GM19043 (cell line): ENCODE measurements around the gene SUN2.

ENCODE experiments used
- ATAC-seq: cut with Tn5 transposase; IDR thresholded peaks from one replicate; pipeline ENCODE4 v1.9.1; 2021; ENCODE audit warnings: low read depth; ENCODE audit not compliant: unreplicated experiment

The SUN2 gene

DNA sequence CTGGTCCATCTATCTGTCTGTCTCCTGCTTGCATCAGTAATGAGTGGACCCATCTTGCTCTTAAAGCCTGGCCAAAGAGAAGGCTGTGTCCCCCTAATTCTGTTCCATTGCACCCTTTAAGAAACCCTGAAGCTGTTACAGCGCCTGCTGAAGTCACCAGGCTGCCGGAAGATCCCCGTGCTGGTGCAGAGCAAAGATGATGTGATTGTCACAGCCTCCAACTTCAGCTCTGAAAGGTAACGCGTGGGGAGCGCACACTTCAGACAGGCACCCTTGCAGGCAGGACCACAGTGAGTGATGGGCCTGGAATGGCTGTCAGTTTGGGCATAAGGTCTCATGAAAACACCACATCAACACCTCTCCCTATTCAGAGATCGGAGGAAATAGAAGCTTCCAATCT, 31.6 kb downstream of the SUN2 start:
- no peak for ATAC-seq

DNA sequence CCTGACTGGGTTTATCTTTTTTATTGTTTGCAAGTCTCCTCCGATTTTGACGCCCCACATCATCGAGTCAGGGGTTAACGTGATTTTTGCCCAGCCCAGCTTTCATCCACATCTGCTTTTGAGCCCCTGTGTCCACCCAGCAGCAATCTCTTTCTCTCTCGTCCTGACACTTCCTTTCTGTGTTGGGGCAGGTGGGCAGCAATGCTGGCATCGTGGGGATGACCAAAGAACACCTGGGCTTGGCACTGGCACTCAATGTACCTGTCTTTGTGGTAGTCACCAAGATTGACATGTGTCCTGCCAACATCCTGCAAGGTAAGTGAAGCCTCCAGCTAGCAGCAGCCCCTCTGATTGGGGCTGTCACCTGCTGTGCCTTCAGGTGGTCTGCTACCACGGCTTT, 34.2 kb downstream of the SUN2 start:
- ATAC-seq, result no peak

DNA sequence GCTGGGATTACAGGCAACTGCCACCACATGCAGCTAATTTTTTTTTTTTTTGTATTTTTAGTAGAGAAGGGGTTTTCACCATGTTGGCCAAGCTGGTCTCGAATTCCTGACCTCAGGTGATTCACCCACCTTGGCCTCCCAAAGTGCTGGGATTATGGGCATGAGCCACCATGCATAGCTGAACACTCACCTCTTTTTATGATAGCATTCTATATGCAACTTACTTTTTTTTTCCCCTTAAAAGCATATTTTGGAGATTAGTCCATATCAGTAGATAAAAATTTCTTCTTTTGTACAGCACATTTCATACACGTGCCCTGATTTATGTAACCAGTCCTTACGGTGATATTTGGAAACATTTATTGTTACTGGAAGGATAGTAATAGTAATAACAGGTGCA, 35.4 kb downstream of the SUN2 start:
- no peak for ATAC-seq

DNA sequence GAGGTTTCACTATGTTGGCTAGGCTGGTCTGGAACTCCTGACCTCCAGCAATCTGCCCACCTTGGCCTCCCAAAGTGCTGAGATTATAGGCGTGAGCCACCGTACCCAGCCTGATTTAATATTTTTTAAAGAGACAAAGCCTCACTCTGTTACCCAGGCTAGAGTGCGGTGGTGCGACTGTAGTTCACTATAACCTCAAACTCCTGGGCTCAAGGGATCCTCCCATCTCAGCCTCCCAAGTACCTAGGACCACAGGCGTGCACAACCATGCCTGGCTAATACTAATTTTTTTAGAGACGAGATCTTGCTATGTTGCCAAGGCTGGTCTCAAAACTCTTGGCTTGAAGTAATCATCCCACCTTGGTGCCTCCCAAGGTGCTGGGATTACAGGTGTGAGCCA, 36.6 kb downstream of the SUN2 start:
- no peak for ATAC-seq

DNA sequence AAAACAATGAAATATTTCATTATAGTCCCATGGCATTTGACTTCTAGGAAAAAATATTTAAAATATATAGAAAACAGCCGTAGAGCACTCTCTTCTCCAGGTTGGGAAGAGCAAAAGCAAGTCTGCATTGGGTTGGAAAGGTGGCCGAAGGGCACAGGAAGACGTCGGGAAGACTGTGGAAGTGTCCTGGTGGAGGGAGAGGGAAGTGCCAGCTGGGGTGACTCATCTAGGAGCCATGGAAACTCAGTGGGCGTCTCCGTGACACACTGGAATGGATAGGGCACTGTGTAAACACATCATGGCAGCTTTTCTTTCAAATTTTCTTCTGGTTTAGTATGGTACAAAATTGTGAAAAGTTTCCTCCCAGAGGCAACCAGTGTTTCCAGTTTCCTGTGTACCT, 37.4 kb downstream of the SUN2 start:
- ATAC-seq, result no peak

DNA sequence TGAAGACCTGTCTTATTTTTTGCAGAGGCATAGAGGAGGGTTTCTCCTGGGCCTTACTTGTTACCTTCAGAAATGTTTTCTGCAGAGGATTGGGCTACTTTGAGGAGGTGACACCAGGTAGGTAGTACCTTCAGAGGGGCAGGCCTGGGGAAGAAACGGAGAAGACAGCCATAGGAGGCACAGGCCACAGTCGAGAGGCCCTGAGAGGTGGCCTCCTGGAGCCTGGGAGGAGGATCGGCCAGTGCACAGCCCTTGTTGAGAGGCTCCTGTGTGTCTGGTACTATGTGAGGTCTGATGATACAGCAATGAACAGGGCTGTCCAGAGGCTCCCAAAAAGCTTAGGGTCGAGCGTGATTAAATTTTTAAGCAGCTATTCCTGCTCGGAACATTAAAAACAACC, 38.6 kb downstream of the SUN2 start:
- ATAC-seq, result no peak

DNA sequence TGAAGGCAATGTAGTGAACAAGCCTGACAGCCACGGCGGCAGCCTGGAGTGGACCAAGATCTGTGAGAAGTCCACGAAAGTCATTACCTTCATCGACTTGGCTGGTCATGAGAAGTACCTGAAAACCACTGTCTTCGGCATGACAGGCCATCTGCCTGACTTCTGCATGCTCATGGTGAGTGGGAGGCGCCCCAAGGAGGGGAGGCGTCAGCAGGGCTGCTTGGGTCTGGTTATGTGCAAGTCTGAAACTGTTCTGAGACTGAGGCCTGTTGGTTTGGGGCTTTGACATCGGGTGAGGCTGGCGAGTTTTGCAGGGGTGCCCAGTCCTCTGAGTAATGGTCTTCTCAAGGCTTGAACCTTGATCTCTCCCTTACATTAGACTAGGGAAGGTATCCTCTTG, 39.0 kb downstream of the SUN2 start:
- no peak for ATAC-seq

DNA sequence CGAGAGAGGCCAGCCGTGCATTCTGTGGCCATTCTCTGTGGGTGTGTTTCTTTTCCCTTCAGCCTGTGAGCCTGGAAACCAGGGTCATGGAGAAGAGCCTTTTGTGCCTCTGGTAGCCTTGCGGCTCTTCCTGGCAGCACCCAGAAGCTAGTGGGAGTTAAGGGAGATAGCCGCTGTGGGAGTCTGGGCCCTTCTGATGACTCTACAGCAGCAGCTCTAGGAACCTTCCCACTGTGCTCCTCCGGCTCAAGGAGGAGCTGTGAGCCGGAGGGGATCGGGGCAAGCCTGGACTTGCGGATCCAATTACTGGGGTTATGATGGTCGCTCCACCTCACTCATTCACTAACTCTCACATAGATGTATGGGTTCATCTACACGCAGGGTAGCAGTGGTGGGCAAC, 39.5 kb downstream of the SUN2 start:
- ATAC-seq, result no peak

DNA sequence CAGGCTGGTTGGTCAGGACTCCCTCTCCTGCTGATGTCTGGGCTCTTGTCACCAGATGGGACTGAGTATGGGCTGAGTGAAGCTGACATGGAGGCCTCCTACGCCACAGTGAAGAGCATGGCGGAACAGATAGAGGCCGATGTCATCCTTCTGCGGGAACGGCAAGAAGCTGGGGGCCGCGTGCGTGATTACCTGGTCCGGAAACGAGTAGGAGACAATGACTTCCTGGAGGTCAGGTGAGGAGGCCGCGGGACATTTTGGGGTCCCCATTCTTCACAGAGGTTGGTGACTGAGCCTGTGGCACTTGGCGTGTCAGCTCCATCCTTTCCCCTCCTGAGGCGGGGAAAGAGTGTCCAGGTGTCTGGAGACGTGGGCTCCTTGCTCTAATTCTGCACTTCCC, 39.9 kb downstream of the SUN2 start:
- no peak for ATAC-seq

DNA sequence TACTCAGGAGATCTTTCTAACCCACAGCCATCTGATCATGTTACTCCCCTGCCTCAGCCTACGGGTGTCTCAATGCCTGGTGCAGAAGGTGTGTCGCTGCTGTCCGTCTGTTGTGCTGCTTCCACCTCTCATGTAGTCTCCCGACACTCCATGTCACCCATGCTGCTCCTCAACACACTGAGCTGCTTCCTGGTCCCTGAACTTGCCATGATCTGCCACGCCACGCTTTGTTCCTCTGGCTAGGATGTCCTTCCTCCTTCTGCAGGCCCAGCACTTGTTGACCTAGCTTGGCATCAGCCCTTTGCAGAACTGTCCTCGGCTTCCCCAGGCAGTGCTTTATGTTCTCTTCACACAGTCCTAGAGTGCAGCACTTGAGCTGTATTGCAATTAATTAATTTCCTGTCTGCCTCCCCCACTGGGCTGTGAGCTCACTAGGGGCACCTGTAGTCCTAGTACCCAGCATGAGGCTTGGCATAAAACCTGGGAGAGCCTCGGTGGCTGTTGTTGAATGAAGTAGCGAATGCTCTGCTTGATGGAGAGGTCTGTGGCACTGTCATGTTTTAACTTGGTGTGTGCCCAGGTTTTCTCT, 40.5 kb downstream of the SUN2 start:
- ATAC-seq, result no peak

DNA sequence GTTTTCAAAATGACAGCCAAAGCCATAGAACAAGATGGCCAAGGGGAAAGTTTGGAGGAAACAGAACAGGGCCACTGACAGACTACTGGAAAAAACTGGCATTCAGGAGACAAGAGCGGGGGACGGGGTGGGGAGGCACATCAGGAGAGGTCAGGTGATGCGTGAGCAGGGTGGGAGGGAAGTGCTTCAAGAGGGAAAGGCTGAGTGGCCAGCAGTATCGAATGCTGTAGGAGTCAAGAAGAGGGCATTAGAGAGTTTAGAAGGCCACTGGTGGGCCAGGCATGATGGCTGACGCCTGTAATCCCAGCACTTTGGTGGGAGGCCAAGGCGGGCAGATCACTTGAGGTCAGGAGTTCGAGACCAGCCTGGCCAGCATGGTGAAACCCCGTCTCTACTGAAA, 41.9 kb downstream of the SUN2 start:
- ATAC-seq, result no peak

DNA sequence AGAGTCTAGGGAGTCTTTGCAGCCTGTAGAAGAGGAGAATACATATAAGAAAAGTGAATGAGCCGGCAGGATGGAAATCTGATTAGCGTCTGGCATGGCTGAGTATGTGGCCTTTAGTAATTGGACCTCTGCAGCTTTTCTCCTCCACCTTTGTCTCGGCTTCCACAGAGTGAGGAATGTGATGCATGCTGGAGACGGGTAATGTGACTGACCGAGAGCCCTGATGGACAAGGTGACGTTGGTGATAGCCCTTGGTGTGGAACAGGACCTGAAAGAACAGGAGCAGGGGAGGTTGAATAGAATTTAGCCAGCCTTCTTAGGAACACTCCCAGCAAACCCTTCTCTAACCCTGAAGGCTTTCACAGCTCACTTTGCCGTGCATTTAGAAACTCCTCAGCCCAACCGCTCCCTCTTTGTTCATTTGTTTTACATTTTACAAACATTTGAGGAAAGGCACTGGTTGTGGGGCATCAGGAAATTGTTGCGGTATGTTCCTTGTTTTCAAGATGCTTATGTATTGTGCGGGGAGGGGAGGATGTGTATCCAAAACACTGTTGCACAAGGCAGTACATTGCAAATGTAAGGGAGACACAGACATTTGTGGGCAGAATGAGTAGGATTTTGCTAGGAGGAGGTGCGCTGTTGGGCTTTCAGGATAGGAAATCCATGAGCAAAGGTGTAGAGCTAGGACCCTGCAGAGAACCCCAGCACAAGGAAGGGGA, 43.2 kb downstream of the SUN2 start:
- no peak for ATAC-seq

DNA sequence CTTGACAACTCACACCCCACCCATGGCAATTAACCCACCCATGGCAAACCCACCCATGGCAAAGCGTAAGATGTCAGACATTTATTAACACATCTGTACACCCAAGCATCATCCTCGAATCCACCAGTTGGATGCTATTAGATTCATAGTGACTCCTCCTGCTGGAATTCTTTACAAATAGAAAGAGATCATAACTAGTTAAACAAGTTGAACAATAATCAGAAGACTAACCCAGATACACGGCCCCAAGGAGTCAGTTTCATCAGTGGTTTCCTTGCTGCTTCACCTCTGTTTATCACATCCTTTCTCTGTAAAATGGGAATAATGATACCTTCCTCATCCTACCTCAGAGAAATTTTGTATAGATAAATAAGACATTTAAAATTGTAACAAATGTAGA, 44.9 kb downstream of the SUN2 start:
- no peak for ATAC-seq

DNA sequence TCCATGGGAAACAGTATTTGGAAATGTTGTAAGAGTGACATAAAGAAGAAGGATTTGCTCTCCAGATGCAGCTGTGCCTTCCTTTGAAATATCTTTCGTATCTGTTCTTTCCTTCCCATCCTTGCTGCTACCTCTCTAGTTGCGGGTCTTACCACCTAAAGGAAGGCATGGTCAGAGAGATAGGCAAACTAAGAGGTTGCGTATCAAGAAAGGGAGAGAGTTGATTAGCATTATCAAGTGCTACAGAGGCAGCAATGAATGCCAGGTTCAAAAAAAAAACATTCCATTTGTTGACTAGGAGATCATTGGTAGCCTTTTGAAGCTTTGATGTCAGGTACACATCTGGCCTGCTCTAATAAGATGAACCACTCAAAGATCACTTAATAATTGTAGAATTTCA, 45.4 kb downstream of the SUN2 start:
- no peak for ATAC-seq

DNA sequence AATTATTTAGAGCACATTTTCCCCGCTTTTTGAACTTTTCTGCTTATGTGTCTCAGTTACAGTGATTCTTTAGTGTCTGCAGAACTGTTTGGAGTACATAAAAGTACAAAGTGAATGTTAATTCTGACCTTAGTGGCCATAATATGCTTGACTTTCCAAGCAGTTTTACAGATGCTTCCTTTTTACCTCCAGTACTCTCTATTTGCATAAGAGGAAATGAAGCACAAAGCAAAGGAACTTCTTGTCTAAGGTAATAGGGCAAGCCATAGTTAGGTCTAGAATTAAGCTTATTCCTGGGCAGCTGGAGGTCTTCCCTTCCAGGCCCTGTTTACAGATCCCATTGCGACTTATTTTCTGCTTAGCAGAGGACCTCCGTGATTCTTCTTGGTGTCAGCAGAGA, 46.5 kb downstream of the SUN2 start:
- ATAC-seq, result no peak

DNA sequence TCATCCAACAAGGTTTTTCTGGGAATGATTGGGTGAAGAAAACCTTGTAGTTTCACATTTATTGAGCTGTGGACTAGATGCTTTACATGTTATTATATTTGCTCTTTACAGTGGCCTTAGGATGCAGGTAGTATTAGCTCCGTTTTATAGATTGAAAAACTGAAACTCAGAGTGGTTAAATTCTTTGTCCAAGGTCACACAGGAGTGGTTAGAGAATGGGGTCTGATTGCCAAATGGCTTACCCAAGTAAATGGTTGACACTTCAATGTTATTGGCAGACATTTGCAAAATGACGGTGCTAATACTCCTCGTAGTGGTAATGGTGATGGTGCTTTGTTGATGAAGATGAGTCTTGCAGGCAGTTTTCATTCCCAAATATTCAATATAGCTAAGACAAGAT, 47.8 kb downstream of the SUN2 start:
- ATAC-seq, result no peak

DNA sequence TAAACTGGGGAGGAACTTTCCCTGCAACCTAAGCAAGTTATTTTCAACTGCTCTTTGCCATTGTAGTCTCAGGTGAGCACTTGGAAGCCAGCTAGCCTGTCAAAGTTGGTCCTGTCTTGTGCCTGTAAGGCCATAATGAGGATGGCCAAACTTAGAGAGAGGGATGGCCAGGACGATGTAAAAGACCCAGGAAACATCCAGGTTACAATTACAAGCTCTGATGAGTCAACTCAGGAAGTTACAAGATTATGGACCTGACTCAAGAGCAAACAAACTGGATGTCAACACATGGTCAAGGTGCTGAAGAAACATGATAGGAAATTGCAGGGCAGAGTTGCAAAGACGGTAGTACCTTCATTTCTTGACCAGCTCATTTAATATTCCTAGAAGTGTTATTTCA, 48.5 kb downstream of the SUN2 start:
- no peak for ATAC-seq

DNA sequence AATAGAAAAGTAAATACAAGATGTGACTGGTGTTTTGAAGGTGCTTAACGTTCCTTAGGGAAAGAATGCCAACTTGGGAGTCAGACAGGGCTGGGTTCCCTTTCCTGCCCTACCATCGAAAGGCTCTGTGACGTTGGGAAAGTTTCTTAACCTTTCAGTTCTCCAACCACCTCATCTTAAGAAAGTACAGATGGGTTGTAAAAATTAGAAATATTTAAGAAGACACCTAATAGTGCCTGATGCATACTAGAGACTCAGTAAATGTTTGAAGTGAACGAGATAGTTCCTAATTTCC, 49.0 kb downstream of the SUN2 start:
- no peak for ATAC-seq

DNA sequence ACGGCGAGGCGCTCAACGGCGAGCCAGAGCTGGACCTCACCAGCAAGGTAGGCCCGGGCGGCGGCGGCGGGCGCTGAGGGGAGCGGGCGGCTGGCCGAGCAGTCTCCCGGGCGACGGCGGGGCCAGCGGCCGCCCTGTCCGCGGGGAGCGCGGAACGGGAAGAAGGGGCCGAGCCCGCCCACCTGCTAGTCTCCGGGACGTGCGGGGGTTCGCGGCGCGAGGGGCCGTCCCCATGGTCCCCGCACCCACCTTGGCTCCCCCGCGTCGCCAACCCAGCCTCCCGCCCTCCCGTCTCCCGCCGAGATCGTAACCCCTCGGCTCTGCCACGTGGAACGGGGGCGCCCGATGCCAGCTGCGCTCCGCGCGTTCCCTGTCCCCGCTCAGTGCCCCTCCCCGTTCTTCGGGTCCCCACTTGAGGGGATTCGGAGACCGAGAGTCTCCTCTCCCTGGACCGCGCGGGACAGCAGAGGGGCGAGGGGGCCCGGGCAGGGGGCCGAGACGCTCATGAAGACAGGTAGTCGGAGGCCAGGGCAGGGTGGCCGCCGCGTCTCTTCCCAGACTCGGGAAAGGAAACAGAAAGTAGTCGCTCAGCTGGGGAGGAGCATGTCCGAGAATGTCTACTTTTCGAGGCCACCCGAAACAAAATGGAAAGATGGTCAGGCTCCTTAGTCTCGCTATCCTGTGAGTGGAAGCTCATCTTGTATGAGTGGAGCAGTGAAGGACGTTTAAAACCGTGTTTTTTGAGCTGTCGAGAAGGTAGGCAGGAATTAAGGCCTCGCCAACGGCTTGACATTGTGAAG, 49.5 kb downstream of the SUN2 start:
- ATAC-seq, result no peak

DNA sequence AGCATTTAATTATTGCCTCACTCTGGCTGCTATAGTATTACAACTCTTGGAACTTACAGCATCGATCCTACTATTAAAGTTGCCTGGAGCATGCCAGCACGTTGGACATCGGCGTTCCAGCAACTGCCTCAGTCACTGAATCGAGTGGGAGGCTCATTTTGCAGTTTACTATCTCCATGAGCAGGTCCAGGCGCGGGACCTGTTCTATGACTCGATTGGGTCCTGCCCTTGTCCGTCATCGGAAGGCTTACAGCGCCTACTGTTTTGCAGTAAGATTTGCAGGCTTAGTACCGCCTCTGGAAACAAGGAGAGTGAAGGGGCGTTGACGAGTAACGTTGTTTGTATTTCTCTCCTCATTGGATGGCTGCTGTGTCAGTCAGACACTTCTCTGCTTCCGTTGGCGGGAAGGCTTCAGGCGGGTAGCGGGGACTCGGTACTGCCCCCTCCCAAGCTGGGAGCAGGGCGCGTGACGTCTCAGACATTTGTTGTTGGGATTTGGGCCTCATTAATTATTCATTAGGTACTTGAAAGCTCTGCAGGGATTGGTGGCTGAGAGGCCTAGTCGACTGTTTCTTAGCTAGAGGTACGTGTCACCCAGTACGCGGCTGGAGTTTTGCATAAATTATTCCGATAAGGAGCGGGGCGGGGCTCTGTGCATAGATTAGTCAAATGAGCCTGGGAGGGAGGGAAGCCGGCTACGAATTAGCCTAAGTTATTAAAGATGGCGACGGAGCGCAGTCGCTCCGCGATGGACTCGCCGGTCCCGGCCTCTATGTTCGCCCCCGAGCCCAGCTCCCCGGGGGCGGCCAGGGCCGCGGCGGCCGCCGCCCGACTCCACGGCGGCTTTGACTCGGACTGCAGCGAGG, 50.3 kb downstream of the SUN2 start, which contains the start of gene GTPBP1:
Gene GTPBP1, plus strand, starts transcription at position 710 of the 866 bp plus-strand sequence. Its CDS starts 12 bp downstream, at position 722.
- peak; percentile 75 for ATAC-seq

DNA sequence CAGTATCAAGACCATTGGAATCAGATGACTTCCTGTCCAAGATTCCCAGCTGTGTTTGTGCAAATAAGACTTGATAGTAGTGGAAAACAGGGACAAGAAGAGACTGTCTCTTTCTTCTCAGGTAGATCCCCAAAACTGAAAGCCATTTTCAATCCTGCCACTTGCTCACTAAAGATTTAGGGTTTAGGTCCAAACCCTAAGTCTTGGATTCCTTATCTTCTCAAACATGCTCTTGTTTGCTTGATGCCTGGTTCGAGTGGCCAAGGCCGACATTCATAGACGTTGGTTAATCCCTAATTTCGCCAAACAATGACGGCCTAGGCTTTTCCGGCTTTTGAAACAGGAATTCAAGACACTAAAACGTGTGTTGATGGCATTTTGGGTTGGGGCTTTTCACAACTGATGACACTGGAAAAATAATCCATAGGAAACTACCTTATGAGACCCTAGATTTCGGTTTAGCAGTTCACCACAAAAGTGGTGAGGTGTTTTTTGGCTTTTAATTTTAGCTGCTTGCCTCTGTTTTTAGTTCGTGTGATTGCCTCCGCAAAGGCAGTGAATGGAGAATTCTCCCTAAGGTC, 51.1 kb downstream of the SUN2 start:
- no peak for ATAC-seq
